Urinary bladder (tissue), 4 donors: Measurements from ENCODE around the gene NPDC1. TPM values are rescaled to one million over a fixed set of nuclear protein-coding genes. Genes with fewer than 3 reads are reported as not detected.

ENCODE experiments used
- DNase-seq: peaks from one replicate; pipeline ENCODE4 v3.0.0-alpha.2; 2015; ENCODE audit errors: extremely low spot score
- H3K27ac ChIP-seq: one replicate; pipeline ENCODE4 v1.5.1; 2013; ENCODE audit warnings: low read depth, mild to moderate bottlenecking, moderate library complexity
- H3K36me3 ChIP-seq: one replicate; pipeline ENCODE4 v1.6.1; 2013; ENCODE audit warnings: mild to moderate bottlenecking, moderate library complexity; ENCODE audit not compliant: insufficient read depth
- H3K4me1 ChIP-seq: one replicate; pipeline ENCODE4 v1.6.1; 2013; ENCODE audit warnings: mild to moderate bottlenecking, moderate library complexity; ENCODE audit not compliant: insufficient read depth
- H3K4me3 ChIP-seq: one replicate; pipeline ENCODE4 v1.5.1; 2013; ENCODE audit warnings: low read depth, low read length
- WGBS: extraction: QIAGEN DNeasy Blood & Tissue Kit; methylation state at CpG from one replicate; pipeline ENCODE4 v1.1.7; 2013; 5-methylcytosine and 5-hydroxymethylcytosine counted together
- polyA plus RNA-seq: library from polyadenylated mRNA; stranded (reverse); fragments of 200-250 nt; gene quantifications from one replicate; pipeline ENCODE4 v1.2.3, GENCODE V29; 2013
- total RNA-seq: library from RNA; depleted of rRNA; stranded (reverse); fragments of >200 nt; gene quantifications from one replicate; pipeline ENCODE4 v1.2.3, GENCODE V29; 2014
- donor health status: healthy with polysubstance abuse.
- donor health status: healthy.

Gene NPDC1, protein sequence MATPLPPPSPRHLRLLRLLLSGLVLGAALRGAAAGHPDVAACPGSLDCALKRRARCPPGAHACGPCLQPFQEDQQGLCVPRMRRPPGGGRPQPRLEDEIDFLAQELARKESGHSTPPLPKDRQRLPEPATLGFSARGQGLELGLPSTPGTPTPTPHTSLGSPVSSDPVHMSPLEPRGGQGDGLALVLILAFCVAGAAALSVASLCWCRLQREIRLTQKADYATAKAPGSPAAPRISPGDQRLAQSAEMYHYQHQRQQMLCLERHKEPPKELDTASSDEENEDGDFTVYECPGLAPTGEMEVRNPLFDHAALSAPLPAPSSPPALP
- 17.9 TPM for total RNA-seq
- polyA plus RNA-seq = 120 TPM

DNA sequence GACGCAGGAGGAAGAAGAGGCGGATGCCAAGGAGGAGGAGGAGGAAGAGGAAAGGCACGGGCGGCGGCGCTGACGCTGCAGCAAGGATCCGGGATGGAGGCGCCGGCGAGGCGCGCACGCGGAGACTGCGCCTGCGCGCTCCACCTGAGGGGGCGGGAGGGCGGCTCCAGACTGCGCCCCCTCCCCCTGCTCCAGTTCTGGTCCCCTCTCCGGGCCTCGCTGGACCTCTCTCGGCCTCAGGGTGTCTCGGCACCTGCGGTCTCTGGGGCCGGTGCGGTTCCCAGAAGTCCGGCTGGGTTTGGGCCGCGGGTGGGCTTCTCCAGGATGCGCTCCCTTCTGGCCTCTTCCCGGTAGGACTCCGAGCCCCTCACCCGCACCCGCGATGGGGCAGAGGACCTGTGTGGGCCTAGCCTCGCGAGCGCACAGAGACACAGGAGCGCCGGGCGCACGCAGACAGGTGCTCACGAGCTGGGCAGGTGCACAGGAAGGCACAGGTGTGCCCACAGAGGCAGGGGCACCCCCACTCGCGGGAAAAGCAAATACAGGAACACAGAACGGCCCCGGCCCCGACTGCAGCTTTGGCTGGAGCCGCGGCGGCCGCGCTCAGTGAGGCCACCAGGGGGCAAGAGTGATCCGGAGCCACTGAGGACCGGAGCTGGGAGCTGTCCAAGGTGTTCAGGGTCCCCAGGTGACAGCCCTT lies at the start of gene NPDC1:
Gene NPDC1, minus strand, starts transcription at position 90 of the 700 bp plus-strand sequence. CDS start 188 bp downstream, outside the sequence.
- Histone ChIP-seq H3K27ac (no peak within 1 kb of the TSS), H3K36me3 (no peaks in the 10 kb centered on the region), H3K4me3 (peak within 1 kb of the TSS; percentile 64), H3K4me1 (no peaks in the 10 kb centered on the region)
- no peak for DNase-seq
- under 1% methylated on average over 57 of the region's 57 CpGs for WGBS

DNA sequence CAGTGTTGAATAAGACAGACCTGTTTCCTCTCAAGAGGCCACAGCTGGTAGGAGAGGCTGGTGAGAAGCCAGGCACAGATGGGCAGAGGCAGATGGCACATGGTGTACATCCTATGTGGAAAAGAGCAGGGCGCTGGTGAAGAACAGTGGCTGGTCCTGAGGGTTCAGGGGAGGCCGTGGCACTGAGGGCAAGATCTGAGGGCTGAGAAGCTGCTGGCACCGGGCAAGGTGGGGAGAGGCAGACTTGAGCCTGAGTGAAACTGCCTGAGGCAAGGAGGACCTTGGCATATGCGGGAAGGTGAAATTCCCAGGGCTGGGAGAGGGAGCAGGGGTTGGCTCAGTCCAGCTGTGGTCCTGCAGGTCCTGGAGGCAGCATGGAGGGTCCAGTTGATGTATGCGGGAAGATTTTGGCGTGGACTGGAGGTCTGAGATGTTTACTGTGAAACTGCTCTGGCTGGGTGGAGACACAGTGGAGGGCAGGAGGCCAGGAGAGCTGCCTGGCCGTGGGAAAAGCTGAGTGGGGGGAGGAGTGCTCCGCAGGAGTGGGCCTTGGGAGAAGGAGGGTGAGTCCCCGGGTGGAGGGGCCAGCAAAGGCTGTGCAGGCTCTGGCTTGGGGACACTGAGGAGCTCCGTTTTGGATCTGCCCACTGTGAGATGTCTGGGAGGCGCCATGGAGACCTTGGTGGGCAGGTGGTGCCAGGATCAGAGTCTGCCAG lies 43.4 kb upstream of the NPDC1 start:
- WGBS = 65% methylated on average over 11 of the region's 11 CpGs

DNA sequence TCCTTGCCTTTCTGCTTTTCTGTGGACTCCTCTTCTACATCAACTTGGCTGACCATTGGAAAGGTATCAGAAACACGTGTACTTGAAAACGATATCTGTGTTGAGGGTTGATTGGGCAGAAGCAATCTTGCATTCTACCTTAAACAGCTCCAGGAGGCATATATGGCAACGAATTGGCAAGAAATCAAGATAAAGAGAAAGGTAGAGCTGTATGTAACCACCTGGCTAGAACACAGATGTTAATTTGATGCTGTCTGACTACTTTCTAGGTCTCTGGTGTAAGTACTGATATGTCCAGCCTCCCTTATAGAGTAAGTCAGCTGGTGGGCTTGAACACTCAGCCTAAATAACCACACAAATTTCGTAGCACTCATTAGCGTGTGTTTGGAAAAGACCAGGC lies 42.1 kb upstream of the NPDC1 start:
- H3K4me1 ChIP-seq = peaks cover 2% of the 10 kb centered on the region

More for the DNA sequence above, 43.4 kb upstream of the NPDC1 start:
- Histone ChIP-seq H3K36me3 (no peaks in the 10 kb centered on the region), H3K27ac (no peak overlapping the region), H3K4me1 (peaks cover 2% of the 10 kb centered on the region), H3K4me3 (no peak overlapping the region)
- DNase-seq = no peak

DNA sequence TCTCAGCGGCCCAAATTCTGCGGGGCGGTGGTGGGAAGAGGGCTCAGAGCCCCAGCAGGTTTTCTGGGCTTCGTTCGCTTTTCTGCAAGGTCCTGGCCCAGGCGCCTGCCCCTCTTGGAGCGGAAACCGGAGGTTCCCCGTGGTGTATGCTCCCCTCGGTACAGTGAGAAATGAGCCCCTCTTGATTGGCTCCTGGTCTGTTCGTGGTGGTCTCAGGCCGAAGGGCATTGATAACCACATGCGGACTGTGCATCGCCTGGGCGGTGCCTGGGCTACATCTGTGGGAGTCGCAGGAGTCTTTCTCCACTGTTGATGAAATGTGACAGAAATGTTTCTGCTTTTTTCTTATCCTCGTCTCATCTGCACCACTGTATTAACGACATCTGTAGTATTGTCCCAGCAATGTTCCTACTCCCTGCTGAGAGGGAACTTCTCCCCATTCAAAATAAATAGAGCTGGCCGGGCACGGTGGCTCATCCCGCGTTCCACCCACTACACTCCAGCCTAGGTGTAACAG lies 41.5 kb upstream of the NPDC1 start:
- H3K4me1 ChIP-seq = peaks cover 2% of the 10 kb centered on the region
- peak overlapping the region; percentile 89 for H3K27ac ChIP-seq
- 9% methylated on average over 22 of the region's 22 CpGs for WGBS
- H3K4me3 ChIP-seq = peak overlapping the region; percentile 68
- DNase-seq = no peak
- no peaks in the 10 kb centered on the region for H3K36me3 ChIP-seq

More for the DNA sequence above, 42.1 kb upstream of the NPDC1 start:
- Histone ChIP-seq H3K27ac (no peak overlapping the region), H3K36me3 (no peaks in the 10 kb centered on the region), H3K4me3 (no peak overlapping the region)
- 90% methylated on average over 5 of the region's 5 CpGs for WGBS
- no peak for DNase-seq

DNA sequence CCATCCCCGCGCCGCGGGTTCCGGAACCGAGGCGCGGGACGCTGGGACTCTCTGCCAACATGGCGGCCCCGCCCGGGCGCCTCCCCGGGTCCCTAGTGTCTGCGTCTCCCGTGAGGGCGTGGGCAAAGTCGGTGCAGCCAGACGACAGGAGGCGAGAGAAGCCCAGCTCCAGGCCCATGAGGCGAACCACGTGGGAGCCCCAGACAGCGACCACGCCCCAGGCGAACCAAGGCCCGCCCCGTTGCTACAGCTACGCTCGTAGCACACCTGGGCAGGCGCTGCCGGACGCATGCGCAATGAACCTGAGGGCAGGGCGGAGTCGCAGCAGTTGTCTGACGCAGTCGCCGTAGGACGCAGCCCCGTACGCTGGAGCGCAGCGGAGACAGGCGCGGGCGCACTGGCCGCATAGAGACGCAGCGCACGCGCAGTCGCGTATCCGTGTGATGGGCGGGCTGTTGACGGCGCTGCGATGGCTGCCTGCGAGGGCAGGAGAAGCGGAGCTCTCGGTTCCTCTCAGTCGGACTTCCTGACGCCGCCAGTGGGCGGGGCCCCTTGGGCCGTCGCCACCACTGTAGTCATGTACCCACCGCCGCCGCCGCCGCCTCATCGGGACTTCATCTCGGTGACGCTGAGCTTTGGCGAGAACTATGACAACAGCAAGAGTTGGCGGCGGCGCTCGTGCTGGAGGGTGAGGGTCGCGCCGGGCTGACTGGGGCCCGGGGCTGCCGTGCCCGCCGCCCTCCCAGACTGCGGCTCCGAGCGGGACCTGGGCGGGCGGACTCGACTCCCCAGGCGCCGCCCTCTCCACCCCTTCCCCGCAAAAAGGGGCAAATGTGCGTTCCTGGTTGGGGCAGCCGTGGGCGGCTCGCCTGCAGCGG lies 40.8 kb upstream of the NPDC1 start, which contains the start of gene MAN1B1:
Gene MAN1B1, plus strand, starts transcription at position 455 of the 878 bp plus-strand sequence. Its CDS starts 15 bp downstream, at position 470.
- Histone ChIP-seq H3K36me3 (no peaks in the 10 kb centered on the region), H3K4me3 (peak within 1 kb of the TSS; percentile 68), H3K27ac (peak within 1 kb of the TSS; percentile 93), H3K4me1 (peaks cover 2% of the 10 kb centered on the region)
- WGBS = under 1% methylated on average over 101 of the region's 101 CpGs
- DNase-seq = peak; percentile 90

DNA sequence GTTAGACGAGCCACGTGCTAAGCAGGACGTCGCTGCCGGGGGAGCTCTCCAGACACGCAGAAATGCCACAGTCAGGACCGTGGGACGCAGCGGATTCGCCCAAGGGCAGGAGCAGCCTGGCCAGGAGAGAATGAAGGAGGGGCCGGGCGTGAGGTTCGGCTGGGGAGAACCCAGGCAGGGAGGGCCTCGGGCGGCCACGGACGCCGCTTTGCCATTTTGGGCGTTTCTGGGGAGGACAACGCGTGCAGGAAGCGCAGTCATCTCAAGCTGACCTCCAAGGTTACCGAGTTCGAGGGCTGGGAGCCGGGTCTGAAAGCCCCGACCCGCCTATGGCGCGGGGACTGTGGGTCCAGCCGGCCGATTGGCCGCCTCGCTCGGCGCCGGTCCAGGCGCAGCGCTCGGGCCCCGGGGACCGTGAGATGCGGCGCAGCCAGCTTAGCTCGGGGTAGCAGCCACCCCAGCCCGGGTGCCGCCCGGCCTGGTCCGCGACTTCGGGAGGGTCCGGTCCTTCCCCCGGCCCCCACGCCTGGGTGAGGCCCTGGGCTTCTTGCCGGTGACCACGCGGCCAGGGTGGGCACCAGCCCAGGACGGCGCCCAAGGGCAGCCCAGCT lies 40.0 kb upstream of the NPDC1 start:
- under 1% methylated on average over 58 of the region's 58 CpGs for WGBS
- H3K4me3 ChIP-seq = peak overlapping the region; percentile 68
- H3K4me1 ChIP-seq = peaks cover 2% of the 10 kb centered on the region
- DNase-seq = no peak
- H3K36me3 ChIP-seq = no peaks in the 10 kb centered on the region
- H3K27ac ChIP-seq = peak overlapping the region; percentile 93

DNA sequence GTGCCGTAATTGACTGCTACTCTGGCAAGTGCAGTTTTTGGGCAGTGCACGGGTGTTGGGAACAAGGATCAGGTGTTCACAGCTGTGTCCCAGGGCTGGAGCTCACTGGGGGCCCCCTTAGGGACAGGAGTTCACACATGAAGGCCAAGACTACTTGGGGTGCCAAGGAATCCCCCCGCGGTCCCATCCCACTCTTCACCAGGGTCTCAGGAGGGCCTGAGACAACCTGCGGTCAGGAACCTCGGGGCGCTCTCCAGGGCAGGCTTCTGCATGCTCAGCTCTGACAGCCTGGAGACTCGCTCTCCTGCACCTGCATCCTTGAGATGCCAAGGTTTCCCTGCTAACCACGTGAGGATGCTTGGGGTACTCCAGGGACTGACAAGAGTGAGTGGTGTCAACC lies 38.5 kb upstream of the NPDC1 start:
- Histone ChIP-seq H3K27ac (no peak overlapping the region), H3K36me3 (peaks cover 2% of the 10 kb centered on the region), H3K4me3 (no peak overlapping the region), H3K4me1 (peaks cover 2% of the 10 kb centered on the region)
- 87% methylated on average over 9 of the region's 9 CpGs for WGBS
- no peak for DNase-seq

DNA sequence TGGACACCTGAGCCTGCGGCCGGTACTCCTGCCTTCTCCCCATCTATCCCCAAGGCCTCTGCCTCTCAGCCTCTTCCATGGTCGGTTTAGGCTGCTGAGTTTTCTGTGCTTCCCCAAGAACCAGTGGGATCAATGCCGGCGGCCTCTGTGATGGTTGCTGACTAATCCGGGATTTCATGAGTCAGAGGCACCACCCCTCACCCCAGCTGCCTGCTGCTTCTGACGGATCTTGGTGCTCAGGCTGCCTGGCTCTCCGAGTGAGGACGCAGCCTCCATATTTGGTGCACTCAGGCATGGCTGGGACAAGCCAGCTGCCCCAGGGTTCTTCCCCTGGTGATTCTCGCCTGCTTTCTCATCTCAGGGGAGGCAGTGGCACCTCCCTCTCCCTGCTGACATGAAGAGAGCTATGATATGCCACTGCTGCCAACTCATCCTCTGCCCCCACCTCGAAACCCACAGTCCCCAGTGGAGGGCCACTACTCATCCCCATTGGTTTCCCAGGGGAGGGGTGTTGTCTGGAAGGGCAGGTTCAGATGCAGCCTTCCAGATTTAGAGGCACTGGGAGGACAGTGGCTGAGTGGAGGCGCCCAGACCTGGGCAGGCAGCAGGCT lies 37.5 kb upstream of the NPDC1 start:
- no peak overlapping the region for H3K4me3 ChIP-seq
- H3K27ac ChIP-seq = no peak overlapping the region
- no peak for DNase-seq
- peaks cover 2% of the 10 kb centered on the region for H3K36me3 ChIP-seq
- 54% methylated on average over 12 of the region's 12 CpGs for WGBS
- H3K4me1 ChIP-seq = peaks cover 2% of the 10 kb centered on the region

DNA sequence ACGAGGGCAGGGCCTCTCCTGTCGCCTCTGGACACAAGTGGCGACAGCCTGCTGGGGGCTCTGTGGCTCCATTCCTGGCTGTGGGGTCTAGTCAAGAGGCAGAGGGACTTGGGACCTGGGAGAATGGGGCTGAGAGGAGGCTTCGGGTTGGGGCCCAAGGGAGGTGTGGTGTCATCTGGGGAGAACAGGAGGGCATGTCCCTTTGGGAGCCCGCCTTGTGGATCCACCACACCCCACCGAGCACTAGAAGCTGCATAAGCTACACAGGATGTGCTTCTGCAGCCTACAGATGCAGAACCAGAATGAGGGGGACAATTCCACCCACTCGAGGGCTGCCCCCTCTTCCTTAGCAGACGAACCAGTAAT lies 36.9 kb upstream of the NPDC1 start:
- Histone ChIP-seq H3K4me3 (no peak overlapping the region), H3K4me1 (peaks cover 2% of the 10 kb centered on the region), H3K36me3 (peaks cover 2% of the 10 kb centered on the region), H3K27ac (no peak overlapping the region)
- WGBS = 86% methylated on average over 8 of the region's 8 CpGs
- DNase-seq = no peak

DNA sequence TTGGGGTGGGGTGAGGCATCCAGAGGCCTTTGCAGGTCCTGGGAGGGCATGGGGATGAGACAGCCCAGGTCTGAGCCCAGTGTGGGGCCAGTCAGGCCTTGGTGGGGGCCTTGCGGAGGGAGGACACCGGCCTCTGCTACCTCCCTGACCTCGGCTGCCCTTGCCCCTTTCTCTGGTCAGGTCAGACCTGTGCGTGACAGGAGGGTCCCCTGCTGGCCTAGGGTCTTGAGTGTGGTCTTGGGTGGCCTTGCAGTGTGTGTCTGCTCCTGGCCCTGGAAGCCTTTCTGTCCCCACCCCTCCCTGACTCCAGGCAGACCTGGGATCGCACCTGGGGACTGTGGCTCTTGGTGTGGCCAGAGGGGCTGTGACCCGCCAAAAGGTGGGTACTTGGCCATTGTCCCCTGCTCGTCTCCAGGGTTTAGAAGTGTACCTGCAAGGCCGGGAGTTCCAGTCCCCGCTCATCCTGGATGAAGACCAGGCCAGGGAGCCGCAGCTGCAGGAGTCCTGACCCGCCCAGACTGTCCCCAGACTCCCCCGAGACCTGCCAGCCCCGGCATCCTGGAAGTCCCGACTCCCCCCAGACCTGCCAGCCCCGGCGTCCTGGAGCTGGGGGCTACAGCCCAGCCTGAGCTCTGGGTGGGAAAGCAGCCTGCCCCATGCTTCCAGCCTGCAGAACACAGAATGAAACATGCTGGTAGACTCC lies 36.4 kb upstream of the NPDC1 start:
- H3K4me1 ChIP-seq = peaks cover 2% of the 10 kb centered on the region
- DNase-seq = no peak
- H3K36me3 ChIP-seq = peaks cover 2% of the 10 kb centered on the region
- no peak overlapping the region for H3K4me3 ChIP-seq
- H3K27ac ChIP-seq = no peak overlapping the region
- 90% methylated on average over 16 of the region's 16 CpGs for WGBS

DNA sequence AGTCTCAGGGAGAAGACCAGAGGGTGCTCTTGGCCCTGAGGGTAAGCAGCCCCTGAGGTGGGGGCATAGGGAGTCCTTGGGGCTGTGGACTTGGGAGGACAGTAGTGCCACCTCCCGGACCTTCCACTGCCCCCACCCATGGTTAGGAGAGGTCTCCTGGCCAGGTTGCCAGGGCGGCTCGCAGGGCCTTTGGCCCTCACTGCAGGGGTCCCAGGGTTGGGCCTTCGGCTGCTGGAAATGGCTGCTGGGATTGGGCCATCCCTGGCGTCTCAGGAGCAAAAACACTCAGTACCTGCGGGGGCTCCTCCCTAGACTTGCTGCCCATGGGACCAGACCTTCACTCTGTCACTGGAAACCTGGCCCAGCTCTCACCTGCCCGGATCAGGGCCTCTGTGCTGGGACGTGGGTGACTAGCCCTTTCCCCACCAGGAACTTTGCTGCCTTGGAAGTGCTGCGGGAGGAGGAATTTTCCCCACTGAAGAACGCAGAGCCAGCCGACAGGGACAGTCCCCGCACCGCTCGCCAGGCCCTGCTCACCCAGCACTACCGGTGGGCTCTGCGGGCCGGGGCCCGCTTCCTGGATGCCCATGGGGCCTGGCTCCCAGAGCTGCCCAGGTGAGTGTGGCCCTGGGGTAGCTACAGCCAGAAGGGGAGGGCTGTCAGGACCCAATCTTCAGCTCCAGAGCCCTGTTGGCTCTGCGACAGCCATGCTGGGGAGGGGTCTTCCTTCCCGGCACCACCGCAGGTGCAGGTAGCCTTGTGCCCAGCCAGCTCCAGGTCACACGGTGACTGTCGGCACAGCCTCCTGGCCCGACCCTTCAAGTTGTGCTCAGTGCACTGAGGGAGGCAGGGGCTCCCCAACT lies 34.5 kb upstream of the NPDC1 start:
- Histone ChIP-seq H3K4me1 (no peaks in the 10 kb centered on the region), H3K4me3 (no peak overlapping the region), H3K36me3 (peaks cover 2% of the 10 kb centered on the region), H3K27ac (no peak overlapping the region)
- 88% methylated on average over 24 of the region's 24 CpGs for WGBS
- DNase-seq = no peak
